Measurements from ENCODE around the gene ZCWPW1.
"Not testable (repeated sequence)": the region's sequence is repeated elsewhere in the genome, so short reads cannot be mapped to it uniquely, and the experiment has no call there.

ZCWPW1 gene

GRCh38 chr7:100453854-100454253 is 25.4 kb upstream of the ZCWPW1 start:
- DNase-seq: not testable (repeated sequence)

GRCh38 chr7:100452513-100452912 is 24.0 kb upstream of the ZCWPW1 start:
- no peak for DNase-seq

- no peak for DNase-seq
Observed at GRCh38 chr7:100449190-100449795, 20.8 kb upstream of the ZCWPW1 start.

DNA sequence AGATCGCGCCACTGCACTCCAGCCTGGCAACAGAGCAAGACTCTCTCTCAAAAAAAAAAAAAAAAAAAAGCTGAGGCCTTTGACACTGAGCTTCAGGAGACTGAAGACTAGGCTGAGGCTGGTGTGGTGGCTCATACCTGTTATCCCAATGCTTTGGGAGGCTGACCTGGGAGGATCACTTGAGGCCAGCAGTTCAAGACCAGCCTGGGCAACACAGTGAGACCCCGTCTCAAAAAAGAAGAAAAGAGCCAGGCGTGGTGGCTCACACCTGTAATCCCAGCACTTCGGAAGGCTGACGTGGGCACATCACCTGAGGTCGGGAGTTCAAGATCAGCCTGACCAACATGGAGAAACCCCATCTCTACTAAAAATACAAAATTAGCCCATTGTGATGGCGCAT is 18.9 kb upstream of the ZCWPW1 start:
- not testable (repeated sequence) for DNase-seq

DNA sequence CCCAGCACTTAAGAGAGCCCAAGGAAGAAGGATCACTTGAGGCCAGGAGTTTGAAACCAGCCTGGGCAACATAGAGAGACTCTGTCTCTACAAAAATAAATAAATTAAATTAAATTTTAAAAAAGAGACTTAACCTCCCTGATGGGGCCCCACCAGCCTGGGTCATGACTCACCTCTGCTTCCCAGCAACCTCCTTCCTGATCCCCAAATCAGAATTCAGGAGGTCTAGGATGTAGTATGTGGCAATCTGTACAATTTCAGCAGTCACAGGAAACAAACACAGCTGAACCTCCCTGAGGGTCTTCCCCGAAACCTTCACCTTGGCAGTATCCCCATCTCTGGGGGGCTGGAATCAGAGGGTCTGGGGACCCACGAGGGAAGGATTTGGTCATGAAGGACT is 17.5 kb upstream of the ZCWPW1 start:
- no peak for DNase-seq

- no peak for DNase-seq
Observed at GRCh38 chr7:100444311-100445278, 16.1 kb upstream of the ZCWPW1 start.

DNA sequence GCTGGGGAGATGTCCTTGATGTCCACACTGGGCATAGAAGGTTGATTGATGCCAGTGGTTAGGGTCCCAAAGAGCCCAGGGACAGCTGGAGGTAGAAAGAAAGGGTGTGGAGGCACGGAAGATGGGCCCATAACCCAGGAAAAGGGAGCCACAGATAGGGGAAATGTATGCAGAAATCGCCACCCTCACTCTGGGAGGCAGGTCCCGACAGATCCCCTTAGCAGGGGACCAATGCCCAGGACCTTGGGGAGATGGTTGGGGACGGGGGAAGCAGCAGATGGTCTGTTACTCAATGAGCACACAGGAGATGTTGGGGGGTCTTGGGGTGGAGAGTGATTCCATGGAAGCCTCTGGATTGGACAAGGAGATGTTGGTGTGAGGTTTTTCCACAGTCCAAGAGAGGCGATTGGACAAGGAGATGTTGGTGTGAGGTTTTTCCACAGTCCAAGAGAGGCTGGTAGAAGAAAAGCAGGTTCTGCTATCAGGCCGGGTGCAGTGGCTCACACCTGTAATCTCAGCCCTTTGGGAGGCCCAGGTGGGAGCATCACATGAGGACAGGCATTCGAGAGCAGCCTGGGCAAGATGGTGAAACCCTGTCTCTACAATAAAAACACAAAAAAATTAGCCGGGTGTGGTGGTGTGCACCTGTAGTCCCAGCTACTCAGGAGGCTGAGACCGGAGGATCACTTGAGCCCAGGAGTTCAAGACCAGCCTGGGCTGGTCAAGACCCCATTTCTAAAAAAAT is 14.8 kb upstream of the ZCWPW1 start:
- no peak for DNase-seq

GRCh38 chr7:100441641-100442535 is 13.4 kb upstream of the ZCWPW1 start:
- DNase-seq: no peak

DNA sequence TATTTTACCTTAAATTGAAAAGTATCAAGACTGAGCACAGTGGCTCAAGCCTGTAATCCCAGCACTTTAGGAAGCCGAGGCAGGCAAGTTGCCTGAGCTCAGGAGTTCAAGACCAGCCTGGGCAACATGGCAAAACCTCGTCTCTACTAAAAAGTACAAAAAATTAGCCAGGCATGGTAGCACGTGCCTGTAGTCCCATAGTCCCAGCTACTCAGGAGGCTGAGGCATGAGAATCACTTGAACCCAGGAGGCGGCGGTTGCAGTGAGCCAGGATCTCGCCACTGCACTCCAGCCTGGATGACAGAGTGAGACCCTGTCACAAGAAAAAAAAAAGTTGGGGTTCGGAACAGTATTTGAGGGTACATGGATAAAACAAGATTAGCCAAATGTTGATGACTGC is 10.7 kb upstream of the ZCWPW1 start:
- DNase-seq: not testable (repeated sequence)

GRCh38 chr7:100438731-100439130 is 10.2 kb upstream of the ZCWPW1 start:
- not testable (repeated sequence) for DNase-seq

- DNase-seq: no peak
Observed at GRCh38 chr7:100438172-100438571, 9.7 kb upstream of the ZCWPW1 start.

- no peak for DNase-seq
Observed at GRCh38 chr7:100437150-100438100, 8.9 kb upstream of the ZCWPW1 start.

GRCh38 chr7:100435401-100436304 is 7.2 kb upstream of the ZCWPW1 start:
- DNase-seq: peak; percentile 59

DNA sequence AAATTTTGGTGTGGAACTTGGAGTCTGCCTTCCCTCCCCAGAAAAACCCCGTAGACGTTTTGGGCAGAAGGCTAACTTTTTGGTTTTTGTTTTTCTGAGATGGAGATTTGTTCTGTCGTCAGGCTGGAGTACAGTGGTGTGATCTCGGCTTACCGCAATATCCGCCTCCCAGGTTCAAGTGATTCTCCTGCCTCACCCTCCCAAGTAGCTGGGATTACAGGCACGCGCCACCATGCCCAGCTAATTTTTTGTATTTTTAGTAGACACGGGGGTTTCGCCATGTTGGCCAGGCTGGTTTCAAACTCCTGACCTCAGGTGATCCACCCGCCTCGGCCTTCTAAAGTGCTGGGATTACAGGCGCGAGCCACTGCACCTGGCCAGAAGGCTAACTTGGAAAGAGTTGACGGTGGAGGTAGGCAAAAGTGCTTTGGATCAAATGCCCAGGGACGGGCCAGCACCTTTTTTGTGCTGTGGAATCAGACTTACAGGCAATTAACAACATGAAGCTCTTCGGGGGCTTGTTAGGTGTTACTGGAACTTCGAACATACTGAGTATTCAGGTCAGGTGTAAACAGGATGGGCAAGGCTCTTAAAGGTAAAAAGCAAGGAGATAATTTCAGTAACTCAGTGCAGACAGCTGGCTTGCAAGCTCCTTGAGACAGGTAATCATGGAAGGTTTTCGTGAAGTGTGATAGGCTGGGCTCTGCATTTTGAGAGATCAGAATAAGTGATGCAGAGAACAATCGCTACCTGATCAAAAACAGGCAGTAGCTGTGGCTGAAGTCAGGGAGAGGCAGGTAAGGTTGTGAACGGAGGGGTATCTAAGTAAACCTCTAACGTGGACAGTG is 6.0 kb upstream of the ZCWPW1 start:
- no peak for DNase-seq

DNA sequence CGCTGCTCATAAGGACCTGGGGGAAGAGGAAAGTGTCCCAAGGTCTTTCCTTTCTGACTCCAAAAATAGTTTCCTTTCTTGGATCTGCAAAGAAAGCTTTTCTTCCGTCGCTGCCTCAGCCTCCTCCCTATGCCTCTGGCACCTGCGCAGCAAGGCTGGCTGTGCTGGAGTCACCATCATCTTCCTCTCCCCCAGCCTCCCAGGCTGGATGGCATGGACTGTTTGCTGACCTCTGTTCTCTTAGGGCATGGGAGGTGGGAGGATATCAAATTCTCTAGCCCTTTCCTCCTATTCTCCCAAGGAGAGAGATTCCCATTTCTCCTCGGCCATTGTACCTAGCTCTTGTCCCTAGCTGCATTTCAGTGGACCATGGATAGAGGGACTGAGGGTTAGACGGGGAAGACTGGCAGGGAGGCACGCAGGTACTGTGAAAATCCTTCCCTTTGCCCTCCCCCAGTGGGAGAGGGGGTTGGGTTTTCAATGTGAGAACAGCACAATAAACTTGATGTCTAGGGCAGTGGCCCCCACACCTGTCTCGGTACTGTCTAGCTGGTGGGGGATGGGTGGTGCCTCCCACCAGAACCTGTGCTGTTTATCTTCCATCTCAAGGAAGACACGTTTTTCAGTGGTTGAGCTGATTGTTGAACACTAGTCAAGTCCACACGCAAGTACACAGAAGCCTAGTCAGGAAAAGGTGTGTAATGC is 5.2 kb upstream of the ZCWPW1 start:
- no peak for DNase-seq

GRCh38 chr7:100433276-100433591 is 4.7 kb upstream of the ZCWPW1 start:
- no peak for DNase-seq

DNA sequence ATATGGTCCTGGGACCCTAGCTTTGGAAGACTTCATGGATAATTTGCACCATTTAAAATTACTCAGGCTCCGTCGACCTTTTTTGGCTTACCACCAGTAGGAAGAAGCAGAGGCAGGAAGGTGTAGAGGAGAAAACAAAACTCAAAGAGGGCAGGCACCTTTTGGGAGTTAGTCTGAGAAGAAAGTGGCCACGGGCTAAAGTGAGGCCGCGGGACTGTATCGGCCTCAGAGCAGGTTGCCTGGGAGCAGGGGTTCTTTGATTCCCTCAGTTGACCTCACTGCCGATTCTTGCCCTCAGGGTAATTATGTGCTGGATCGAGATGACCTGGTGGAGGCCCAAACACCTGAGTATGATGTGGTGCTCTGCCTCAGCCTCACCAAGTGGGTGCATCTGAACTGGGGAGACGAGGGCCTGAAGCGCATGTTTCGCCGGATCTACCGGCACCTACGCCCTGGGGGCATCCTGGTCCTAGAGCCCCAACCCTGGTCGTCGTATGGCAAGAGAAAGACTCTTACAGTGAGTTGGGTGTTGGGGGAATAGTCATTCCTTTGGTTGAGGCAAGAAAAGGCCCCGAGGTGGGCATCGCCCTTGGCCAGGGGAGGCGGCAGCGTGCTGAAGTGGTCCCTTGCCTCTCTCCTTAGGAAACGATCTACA is 4.2 kb upstream of the ZCWPW1 start:
- DNase-seq: no peak

- no peak for DNase-seq
Observed at GRCh38 chr7:100432053-100432452, 3.5 kb upstream of the ZCWPW1 start.

Measured in stimulated activated CD8-positive, alpha-beta memory T cell treated with anti-CD3 and anti-CD28 coated beads, Interleukin-4, amount 100 ng/mL, for 48 hours (primary cell).